GM19238 (cell line): Measurements from ENCODE around the gene GDF15.
"Not testable (repeated sequence)": the region's sequence is repeated elsewhere in the genome, so short reads cannot be mapped to it uniquely, and the experiment has no call there.

Source experiments
- DNase-seq: peaks from one replicate; pipeline ENCODE4 v3.0.0; 2011; ENCODE audit warnings: low spot score; ENCODE audit not compliant: insufficient read length

GDF15 gene

DNA sequence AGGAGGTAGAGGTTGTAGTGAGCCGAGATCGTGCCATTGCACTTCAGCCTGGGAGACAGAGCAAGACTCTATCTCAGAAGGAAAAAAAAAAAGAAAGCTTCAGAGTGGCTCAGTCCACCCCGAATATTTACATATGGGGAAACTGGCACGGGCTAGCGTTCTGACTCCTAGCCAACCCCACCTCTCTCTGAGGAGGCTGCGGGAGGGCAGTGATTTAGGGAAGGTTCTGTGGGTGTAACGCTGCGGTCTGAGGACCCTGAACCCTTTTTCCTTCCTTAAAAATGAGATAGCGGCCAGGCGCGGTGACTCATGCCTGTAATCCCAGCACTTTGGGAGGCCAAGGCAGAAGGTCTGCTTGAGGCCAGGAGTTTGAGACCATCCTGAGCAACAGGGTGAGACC, 6.5 kb downstream of the GDF15 start:
- no peak for DNase-seq

DNA sequence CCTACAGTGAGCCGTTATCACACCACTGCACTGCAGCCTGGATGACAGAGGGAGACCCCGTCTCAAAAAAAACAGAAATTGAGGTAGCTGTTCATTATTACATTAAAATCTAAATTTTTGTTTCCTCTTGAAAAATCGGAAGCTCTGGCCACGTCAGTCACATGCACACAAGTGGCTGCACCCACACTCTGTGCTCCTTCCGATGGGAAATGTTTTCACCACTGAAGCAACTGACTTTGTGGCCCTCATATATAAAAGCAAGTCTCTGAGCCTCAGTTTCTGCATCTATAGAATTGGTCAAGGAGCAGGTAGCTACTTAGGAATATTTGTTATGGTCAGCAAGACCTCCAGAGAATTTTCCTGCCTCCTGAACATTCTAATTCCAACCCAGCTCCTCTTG, 7.0 kb downstream of the GDF15 start:
- no peak for DNase-seq

DNA sequence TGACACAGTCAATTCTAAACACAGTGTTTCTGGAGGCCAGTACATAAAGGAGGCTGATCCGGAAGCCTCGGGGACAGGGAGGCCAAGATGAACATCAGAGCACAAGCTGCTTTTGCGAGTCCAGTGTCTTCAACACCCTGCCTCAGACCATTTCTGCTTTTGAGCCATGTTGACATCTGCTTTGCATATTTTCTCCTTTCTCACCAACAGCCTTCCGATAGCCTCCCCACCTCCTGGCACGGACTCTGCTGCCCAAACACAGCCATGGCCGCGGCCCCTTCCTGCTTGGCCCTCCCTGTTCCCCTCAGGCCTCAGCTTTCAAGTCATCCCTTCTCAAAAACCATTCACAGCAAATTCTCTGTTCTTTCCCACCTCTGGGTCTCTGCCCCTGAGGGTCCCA, 7.9 kb downstream of the GDF15 start:
- DNase-seq: no peak

DNA sequence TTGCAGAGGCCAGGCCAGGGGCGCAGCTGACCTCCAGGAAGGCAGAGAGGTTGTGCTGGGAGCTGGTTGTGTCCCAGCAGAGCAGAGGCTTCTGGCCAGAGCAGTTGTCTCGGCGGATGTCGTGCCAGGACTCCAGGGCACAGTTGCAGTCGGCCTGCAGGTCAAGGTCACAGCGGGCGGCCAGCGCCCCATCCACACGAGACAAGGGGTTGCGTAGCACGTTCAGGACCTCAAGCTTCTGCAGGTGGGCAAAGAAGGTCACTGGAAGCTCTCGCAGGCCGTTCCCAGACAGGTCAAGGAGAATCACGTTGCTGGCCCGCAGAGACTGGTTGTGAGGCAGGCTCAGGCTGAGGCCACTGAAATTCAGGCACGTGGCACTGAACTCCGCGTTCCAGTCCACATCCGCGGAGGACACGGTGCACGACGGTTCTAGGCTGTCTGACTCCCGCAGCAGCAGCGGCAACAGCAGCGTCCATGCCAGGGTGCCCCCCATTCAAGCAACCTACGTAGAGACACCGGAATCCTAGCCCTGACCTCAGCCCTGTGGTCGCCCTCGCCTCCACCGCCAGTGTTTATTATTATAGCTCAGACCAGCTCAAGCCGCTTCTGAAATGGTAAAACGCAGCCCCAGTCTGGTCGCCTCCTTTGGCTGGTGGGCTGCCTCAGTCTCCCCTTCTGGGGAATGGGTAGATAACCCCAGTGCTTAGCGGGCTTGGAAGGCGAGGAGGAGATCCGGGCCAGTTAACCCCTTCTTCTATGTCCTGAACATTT, 10.7 kb downstream of the GDF15 start:
- no peak for DNase-seq

DNA sequence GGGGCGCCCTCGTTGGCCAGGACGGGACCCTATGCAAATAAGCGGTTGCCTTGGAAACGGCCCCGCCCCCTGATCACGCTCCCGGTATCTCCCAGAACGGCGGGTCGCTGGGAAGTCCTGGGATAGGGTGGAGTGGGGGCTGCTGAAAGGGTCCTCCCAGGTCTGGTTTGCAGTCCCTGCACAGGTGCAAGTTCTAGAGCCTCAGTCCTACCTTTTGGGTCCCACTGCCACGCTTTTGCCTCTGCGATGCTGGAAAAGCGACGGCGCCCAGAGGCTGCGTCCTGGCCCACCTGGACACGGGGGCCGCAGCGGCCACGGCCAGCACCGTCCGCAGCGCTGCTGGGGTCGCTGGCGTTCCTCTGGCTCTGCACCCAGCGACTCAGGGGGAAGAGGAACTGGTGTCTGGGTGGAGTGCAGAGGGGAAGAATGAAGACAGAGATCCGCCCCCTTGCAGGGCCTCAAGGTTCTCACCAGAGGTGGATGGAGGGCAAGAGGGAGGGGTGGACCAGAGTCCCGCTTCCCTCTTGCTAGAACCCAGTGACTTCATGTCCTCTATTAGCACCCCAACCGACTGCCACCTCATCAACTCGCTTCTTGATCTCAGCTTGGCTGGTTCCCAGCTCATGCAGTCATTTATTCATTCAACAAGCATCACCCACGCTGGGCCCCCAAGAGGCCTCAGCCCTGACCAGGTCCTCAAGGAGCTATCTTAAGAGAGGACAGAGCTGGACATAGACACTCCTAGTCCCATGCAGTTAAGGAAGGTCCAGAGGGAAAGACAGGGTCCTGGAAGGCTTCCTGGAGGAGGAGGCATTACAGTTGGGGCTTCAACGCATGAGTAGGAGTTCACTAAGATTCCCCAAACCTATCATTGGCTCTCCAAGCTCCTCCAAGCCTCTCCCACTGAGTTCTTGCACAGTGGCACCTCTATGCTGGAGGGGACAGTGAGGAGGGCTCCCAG, 11.6 kb downstream of the GDF15 start, which contains the start of gene LRRC25:
LRRC25 (minus strand) TSS at position 381 of the 961 bp plus-strand sequence. CDS start 659 bp downstream, outside the sequence.
- DNase-seq: peak; percentile 49

DNA sequence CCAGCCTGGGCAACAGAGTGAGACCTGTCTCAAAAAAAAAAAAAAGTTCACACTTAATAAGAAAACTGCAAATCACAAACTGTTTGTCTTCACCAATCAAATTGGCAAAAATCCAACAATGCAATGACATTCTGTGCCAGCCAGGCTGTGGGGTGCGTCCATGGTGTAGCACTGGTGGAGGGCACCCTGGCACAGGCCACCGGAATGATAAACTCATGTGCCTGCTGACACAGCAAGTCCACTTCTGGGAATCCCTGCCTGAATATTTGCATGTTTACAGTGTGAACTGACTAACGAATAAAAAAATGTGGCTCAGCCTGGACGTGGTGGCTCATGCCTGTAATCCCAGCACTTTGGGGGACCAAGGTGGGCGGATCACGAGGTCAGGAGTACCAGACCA, 13.1 kb downstream of the GDF15 start:
- no peak for DNase-seq

DNA sequence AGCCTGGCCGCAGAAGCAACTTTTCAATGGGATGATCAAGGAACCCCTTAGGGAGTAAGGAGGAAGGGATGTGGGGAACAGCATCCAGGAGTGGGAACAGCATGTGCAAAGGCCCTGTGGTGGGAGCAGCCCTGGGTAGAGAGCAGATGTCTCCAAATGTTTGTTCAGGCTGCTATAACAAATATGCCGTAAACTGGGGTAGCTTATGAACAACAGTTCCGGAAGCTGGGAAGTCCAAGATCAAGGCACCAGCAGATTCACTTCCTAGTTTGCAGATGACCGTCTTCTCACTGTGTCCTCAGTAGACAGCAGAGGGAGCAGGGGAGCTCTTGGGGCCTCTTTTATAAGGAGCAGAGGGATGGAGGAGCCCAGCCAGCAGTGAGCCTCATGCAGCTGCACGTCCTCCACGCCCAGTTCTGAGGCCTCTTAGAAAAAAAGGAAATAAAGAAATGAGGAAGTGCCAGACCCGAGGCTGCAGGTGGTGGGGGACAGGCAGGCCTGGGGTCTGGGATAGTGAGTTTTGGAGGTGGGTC, 15.7 kb downstream of the GDF15 start:
- DNase-seq: no peak

DNA sequence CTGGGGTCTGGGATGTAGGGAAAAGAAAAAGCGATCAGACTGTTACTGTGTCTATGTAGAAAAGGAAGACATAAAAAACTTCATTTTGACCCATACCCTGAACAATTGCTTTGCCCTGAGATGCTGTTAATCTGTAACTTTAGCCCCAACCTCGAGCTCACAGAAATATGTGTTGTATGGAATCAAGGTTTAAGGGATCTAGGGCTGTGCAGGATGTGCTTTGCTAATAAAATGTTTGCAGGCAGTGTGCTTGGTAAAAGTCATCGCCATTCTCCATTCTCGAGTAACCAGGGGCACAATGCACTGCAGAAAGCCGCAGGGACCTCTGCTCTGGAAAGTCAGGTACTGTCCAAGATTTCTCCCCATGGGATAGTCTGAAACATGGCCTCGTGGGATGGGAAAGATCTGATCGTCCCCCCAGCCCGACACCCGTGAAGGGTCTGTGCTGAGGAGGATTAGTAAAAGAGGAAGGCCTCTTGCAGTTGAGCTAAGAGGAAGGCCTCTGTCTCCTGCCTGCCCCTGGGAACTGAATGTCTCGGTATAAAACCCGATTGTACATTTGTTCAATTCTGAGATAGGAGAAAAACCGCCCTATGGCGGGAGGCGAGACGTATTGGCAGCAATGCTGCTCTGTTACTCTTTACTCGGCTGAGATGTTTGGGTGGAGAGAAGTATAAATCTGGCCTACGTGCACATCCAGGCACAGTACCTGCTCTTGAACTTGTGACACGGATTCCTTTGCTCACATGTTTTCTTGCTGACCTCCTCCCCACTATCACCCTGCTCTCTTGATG, 16.7 kb downstream of the GDF15 start:
- not testable (repeated sequence) for DNase-seq

DNA sequence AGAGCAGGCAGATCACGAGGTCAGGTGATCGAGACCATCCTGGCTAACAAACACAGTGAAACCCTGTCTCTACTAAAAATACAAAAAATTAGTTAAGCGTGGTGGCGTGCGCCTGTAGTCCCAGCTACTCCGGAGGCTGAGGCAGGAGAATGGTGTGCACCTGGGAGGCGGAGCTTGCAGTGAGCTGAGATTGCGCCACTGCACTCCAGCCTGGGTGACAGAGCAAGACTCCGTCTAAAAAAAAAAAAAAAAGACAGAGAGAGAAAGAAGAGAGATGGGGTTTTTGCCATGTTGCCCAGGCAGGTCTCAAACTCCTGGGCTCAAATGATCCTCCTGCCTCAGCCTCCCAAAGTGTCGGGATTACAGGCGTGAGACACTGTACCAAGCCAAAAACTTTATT, 19.8 kb downstream of the GDF15 start:
- not testable (repeated sequence) for DNase-seq

DNA sequence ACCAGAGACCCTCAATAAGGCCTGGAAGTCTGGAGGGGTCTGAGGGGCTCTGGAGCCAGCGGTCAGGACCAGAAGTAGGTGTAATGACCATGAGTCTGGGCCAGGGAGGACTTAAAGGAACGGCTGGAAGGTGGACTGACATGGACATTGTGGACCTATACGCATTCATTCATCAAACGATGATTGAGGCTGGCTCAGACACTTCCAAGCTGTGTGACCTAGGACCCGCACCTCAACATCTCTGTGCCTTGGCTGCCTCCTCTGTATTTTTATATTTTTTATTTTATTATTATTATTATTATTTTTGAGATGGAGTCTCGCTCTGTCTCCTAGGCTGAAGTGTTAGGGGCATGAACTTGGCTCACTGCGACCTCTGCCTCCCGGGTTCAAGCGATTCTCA, 20.8 kb downstream of the GDF15 start:
- no peak for DNase-seq

DNA sequence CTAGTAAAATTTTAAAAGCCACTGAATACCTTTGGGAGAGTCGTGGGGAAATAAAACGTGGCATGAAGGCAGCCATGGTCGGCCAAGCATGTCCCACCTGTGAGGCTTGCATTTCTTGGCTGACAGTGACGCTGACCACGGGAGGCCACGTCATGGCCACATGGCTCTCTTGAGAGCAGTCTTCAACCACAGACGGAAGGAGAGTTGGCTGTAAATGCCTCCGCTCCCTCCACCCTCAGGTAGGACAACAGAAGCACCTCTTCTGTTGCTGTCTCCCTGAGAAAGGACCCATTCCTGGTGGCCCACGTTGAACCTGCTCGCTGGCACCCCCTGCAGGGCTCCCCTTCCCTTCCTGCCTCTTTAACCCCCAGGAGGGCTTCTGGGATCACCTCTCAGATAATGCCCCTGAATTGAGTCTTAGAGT, 22.1 kb downstream of the GDF15 start:
- DNase-seq: no peak

DNA sequence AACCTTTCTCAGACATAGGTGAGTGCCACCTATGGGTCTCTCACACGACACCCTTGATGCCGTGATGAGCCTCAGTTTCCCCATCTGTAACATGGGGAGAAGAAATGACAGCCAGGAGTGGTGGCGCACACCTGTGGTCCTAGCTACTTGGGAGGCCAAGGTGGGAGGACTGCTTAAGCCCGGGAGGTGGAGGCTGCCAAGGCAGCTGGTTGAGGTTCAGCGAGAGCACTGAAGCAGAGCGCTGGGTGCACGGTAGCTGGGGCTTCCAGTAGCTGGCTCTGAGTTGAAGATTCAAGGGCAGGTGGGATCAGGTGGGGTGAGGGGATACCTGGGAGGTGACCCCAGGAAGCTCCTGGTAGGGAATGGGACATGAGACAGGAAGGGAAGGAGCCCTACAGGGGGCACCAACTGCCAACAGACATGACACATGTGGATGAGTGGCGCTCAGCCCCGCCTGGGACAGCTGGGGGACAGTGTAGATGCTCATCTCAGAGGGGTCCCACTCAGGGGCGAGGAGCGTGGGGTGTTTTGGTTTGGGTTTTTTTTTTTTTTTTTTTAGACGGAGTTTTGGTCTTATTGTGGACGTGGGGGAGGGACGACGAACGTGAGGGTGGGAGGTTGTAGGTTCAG, 26.8 kb downstream of the GDF15 start:
- no peak for DNase-seq

DNA sequence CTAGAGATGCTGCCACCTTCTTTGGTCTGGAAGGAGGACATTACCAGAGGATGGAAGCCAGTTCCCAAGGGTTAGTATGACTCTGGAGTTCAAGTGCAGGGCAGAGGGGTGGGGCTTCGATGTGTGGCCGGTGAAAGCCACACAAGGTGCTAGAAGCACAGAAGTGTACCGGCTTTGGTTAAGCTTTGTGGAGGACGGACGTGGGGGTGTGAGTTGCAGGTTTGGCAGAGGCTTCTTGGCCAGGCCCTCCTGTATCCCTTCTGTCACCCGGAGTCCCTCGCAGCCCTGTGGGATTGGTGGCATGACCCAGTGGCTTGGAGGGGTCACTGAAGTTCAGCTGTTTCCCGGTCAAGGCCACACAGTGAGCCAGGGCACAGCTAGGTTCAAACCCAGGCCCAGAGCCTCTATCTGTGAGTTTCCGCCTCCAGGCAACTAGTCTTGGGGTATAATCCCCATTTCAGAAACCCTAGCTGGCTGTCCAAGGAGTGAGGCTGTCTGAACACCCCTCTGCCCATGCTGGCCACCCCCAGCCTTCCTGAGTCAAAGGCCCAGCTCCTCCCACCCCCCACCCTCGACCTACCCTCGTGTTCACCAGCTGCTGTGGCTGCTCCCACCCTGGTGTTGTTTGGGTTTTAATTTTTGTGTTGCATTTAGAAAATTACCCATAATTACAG, 28.7 kb downstream of the GDF15 start:
- no peak for DNase-seq

DNA sequence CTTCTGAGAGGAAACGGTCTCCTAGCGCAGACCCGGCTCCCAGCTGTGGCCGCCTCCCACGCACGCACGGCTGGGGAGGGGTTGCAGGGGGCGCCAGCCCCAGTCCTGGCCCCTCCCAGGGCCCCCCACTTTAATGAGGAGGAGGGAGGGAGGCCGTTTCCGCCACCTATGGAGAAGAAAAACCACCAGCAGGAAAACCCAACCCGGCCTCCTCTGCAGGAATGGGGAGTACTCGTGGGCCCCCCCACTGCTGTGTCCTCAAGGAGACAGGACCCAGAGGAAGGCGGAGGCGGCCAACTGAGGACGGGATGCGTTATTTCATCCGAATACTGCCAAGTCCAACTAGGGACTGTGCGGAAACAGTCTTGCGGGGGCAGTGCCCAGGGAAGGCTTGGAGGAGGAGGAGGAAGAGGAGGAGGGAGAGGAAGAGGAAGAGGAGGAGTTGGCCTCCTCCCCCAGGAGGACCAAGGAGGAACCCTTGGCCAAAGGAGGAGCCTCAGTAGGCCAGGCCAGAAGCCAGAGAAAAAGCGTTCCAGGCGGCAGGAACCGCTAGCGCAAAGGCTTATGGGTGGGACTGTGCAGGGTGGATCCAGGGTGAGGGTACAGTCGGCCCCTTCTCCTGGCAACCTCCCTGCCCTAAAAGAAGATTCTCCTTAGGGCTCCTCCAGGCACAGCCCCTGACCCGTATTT, 29.4 kb downstream of the GDF15 start:
- no peak for DNase-seq

DNA sequence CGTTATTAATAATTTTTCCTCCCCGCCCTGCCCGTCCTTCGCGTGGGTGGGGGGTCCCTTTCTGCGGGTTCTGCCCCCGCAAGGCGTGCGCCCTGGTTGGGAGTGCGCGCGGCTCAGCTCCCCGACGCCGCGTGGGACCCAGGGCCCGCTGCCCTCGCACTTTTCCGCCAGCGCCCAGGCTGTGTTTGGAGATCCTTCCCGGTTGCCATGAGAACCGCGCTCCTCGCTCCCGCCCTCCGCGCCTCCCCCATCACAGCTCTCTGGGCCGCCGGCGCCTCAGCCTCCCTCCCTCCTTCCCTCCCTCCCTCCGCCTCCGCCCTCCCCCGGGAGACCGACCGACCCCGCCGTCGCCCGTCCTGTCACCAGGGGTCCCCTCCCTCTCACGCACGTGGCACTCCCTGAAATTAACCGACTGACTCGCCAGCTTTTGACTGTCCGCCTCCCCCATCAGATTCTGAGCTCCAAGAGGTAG, 30.9 kb downstream of the GDF15 start:
- no peak for DNase-seq

DNA sequence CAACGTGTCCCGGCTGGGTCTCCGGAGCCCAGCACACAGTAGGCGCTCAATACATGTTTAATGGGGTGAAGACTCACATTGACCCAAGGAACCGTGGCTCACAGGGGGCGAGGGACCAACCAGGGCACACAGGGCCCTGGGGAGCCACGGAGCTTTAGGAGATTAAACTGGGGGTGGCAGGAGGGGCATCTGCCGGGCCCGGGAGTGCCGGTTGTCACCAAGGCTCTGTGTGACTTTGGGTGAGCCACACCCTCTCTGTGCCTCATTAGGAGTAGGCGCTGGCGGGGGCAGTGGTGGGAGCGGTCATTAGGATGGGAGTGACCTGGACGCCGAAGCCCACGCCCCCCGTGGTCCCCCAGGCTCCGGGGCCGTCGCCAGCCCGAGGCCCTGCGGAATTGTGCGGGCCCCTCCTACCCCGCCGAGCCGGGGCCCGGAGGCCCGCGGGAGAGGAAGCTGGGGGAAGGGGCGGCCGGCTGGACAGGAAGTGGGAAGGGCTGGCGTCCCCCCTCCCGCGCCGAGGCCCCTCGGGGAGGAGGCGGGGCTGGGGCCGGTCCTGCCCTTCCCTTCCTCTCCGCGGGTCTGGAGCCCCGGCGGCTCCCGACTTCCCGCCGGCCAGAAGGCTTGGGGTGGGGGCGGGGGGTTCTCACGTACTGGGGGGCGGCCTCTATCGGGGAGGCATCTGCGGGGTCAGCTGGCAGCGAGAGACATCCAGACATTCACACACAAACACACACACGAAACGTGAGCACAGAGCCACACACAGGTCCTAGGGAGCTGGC, 31.5 kb downstream of the GDF15 start:
- no peak for DNase-seq

DNA sequence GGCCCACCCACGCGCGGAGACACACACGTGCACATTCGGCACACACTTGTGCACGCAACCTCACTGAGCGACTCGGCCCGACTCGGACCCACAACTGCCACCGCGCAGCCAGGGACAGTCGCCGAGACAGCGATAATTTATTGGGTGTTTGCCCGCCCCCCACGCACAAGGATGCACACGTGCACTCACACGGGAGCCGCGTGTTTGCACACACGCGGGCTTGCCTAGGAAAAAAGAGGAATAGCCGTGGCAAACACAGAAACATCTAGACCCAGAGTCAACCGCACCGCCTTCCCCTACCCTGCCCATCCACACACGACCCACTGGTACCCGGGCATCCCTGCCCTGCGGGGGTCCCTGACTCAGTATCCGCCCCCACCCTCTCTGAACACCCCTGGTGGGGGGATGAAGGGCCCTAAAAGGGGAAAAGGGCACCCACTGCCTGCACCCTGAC, 32.1 kb downstream of the GDF15 start:
- DNase-seq: no peak

DNA sequence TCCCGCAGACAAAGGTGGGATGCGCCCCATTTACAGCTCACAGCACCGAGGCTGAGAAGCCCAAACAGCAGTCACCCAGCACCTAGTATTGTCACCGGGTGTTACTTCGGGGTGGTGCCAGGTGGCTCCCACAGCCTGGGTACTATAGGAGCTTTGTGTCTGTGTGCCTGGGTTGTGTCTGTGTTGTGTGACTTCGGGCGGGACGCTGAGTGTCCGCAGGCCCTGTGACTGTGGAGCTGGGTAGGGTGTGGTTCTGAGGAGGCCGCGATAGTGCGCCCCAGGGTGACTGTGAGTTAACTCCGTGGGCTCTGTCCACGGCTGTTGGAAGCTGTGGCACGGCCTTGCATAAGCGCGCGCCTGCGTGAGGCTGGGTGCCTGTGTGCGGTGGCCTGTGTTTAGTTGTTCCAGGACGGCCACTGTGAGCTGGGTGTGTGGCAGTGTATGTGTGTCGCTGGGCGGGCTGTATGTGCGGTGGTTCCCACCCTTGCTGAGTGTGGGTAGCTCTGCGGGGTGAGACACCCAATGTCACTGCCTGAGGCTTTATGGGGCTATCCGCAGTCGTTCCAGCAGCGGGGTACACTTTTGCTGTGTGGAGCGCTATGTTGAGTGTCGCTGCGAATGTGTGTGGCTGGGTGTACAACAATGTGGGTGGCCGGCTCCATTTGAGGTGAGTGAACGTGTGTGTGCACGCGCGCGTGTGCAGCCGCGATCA, 32.7 kb downstream of the GDF15 start:
- no peak for DNase-seq
